Large intestine (tissue), 3 donors: ENCODE data around the gene TSPAN15. TPM values are rescaled to one million over a fixed set of nuclear protein-coding genes. Genes with fewer than 3 reads are reported as not detected.

ENCODE experiments used
- DNase-seq, 2 donors: peaks; one replicate each; pipeline versions ENCODE4 v3.0.0 to v3.0.0-alpha.2; 2013
- H3K27ac ChIP-seq: one replicate; pipeline ENCODE4 v1.5.1; 2013; ENCODE audit warnings: low read length
- H3K27me3 ChIP-seq: 2 replicates; pipeline ENCODE4 v1.6.1; 2013; ENCODE audit warnings: low read length; ENCODE audit not compliant: control insufficient read depth, insufficient read depth
- H3K36me3 ChIP-seq: 2 replicates; pipeline ENCODE4 v1.6.1; 2013; ENCODE audit warnings: low read length; ENCODE audit not compliant: control insufficient read depth, insufficient read depth
- H3K4me1 ChIP-seq: one replicate; pipeline ENCODE4 v1.6.1; 2013; ENCODE audit warnings: low read length; ENCODE audit not compliant: control insufficient read depth, insufficient read depth
- H3K4me3 ChIP-seq: one replicate; pipeline ENCODE4 v1.5.1; 2013; ENCODE audit warnings: low read length
- H3K9me3 ChIP-seq: one replicate; pipeline ENCODE4 v1.6.1; 2013; ENCODE audit warnings: mild to moderate bottlenecking, low read depth, low read length, moderate library complexity; ENCODE audit not compliant: control insufficient read depth
- WGBS: methylation state at CpG from one replicate; pipeline ENCODE4 v1.1.5; 2013; ENCODE audit warnings: low lambda C conversion rate; ENCODE audit not compliant: insufficient coverage; 5-methylcytosine and 5-hydroxymethylcytosine counted together
- polyA plus RNA-seq: library from polyadenylated mRNA; unstranded; fragments of 120-200 nt; gene quantifications from one replicate; pipeline ENCODE4 v1.2.1, GENCODE V29; 2013

The TSPAN15 gene
- polyA plus RNA-seq, 1 donor = 37.9 TPM

- H3K27ac ChIP-seq = no peak overlapping the region
- DNase-seq = no peak
Measured at GRCh38 chr10:69428165-69428564, 23.1 kb upstream of the TSPAN15 start.

GRCh38 chr10:69434169-69434568, 17.1 kb upstream of the TSPAN15 start:
- Histone ChIP-seq H3K27ac (no peak overlapping the region), H3K4me3 (no peak overlapping the region), H3K27me3 (no peaks in the 10 kb centered on the region), H3K9me3 (peaks cover 3% of the 10 kb centered on the region), H3K4me1 (peaks cover 12% of the 10 kb centered on the region), H3K36me3 (no peaks in the 10 kb centered on the region)
- 100% methylated on average over 1 of the region's 2 CpGs for WGBS
- peak in 1 of 2 donors; percentile 61 for DNase-seq

More at GRCh38 chr10:69428165-69428564, 23.1 kb upstream of the TSPAN15 start:
- H3K4me3 ChIP-seq = no peak overlapping the region
- WGBS = no CpG with 5 or more reads among the region's 8 CpGs
- no peaks in the 10 kb centered on the region for H3K36me3 ChIP-seq
- peaks cover 26% of the 10 kb centered on the region for H3K4me1 ChIP-seq
- no peaks in the 10 kb centered on the region for H3K27me3 ChIP-seq
- H3K9me3 ChIP-seq = no peaks in the 10 kb centered on the region

DNA sequence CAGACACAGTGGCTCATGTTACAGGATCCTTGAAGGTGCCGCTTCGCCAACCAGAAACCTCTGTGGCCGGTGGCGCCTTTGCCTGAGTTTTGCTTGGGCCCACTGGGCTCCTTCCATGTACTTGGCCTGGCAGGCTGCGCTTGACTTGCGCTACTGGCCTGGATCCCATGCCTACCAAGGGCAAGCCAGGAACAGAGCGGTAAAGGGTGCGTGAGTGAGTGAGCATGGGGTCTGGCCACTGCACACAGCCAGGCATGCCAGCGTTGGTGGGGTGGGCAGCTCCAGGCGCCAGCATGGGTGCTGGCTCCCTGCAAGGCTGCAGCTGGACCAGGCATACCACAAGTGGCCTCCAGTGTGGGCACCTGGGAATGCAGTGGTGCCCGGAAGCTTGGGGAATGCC, 16.3 kb upstream of the TSPAN15 start:
- H3K4me1 ChIP-seq = peaks cover 18% of the 10 kb centered on the region
- WGBS = no CpG with 5 or more reads among the region's 11 CpGs
- no peak for DNase-seq
- H3K4me3 ChIP-seq = no peak overlapping the region
- H3K27me3 ChIP-seq = no peaks in the 10 kb centered on the region
- peaks cover 3% of the 10 kb centered on the region for H3K9me3 ChIP-seq
- no peak overlapping the region for H3K27ac ChIP-seq
- no peaks in the 10 kb centered on the region for H3K36me3 ChIP-seq

DNA sequence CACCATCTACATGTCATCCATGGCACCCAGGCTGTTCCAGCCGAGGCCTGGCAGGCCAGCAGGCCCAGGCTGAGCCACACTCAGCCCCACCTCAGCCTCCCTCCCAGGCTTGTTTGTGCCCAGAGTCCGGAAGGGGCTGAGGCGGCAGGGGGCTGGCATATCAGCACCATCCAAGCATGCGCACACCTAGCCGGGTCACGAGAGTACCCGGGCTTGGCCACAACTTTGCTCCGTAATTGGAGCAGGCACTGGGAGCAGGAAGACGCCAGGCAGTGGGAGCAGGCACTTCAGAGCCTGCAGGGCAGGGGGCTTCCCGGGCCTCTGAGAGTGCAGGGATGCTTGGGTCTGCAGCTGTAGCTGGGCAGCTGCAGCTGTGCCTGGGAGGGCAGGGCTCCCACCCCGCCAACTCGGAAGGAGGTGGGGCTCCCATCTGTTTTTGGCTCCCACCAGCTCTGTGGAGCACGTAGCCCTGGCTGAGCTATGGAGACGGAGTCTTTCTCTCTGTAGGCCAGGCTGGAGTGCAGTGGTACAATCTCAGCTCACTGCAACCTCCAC, 15.2 kb upstream of the TSPAN15 start:
- no peak for DNase-seq
- no peaks in the 10 kb centered on the region for H3K36me3 ChIP-seq
- H3K4me1 ChIP-seq = peaks cover 28% of the 10 kb centered on the region
- H3K27me3 ChIP-seq = no peaks in the 10 kb centered on the region
- H3K4me3 ChIP-seq = no peak overlapping the region
- WGBS = no CpG with 5 or more reads among the region's 14 CpGs
- H3K9me3 ChIP-seq = peaks cover 3% of the 10 kb centered on the region
- no peak overlapping the region for H3K27ac ChIP-seq

DNA sequence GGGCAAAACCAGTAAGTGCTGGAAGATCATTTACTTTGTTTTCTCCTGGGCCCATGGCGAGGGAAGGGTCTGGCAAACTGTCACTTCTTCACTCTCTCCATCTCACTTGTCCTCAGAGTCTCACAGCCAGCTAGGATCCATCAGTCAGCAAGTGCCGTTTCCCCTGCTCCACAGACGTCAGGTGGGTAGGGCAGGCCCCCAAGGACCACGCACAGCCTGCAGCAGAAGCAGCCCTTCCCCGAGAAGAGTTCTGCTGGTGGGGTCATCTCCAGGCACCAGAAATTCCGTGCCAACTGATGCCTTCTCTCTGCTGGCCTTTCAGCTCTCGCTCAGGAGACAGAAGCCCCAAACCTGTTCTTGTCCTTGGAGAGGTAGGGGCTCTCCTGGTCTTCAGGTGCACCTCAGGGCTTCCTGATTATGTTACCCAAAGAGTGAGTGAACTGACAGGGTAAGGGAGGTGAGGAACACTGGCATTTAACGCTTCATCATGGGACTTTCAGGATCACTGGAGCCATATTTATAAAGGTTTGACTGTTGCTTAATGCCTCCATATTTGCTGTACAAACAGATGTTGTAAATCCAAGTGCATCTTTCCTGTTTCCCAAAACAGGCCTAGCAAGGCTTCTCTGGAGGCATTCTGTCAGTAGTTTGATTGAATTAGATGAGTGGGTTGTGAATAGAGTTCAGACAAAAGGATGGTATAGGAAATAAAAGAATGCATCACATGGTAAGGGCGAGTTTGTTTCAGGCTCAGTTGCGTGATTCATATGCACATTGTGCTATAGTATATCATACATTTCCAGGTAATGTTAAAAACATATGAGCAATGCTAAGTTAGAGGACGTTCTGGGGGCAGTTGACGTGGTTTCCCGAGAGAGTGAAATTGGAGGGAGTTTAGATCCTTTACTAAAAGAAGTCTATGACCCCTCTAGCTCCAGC, 13.7 kb upstream of the TSPAN15 start:
- Histone ChIP-seq H3K27me3 (no peaks in the 10 kb centered on the region), H3K4me3 (no peak overlapping the region), H3K4me1 (peaks cover 28% of the 10 kb centered on the region), H3K9me3 (peaks cover 3% of the 10 kb centered on the region), H3K27ac (peak overlapping the region; percentile 84), H3K36me3 (no peaks in the 10 kb centered on the region)
- WGBS = 100% methylated on average over 1 of the region's 13 CpGs
- DNase-seq = no peak

GRCh38 chr10:69438536-69439349, 12.5 kb upstream of the TSPAN15 start:
- WGBS = 19% methylated on average over 4 of the region's 10 CpGs
- H3K36me3 ChIP-seq = no peaks in the 10 kb centered on the region
- no peaks in the 10 kb centered on the region for H3K27me3 ChIP-seq
- peaks cover 3% of the 10 kb centered on the region for H3K9me3 ChIP-seq
- DNase-seq = peak in 1 of 2 donors; percentile 78
- H3K4me3 ChIP-seq = no peak overlapping the region
- peaks cover 28% of the 10 kb centered on the region for H3K4me1 ChIP-seq
- peak overlapping the region; percentile 84 for H3K27ac ChIP-seq

DNA sequence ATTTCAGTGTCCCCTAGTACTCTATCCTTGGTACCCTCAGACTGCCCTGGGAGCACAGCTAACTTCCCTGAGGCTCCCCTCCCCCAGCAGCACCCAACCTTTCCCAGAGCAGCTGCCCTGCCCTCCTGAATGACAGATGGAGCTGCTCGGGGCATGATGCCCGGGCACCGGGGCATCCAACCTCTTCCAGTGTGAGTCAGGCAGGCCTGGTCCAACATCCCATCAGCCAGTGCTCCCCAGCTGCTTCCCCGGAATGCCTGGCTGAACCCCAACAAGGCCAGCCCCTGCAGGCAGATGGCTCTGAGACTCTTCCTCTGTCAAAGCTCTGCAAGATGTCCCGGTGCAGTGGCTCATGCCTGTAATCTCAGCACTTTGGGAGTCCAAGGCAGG, 11.9 kb upstream of the TSPAN15 start:
- Histone ChIP-seq H3K4me1 (peaks cover 28% of the 10 kb centered on the region), H3K4me3 (no peak overlapping the region), H3K9me3 (peaks cover 3% of the 10 kb centered on the region), H3K27ac (peak overlapping the region; percentile 84), H3K27me3 (no peaks in the 10 kb centered on the region), H3K36me3 (no peaks in the 10 kb centered on the region)
- DNase-seq = no peak
- WGBS = no CpG with 5 or more reads among the region's 5 CpGs

GRCh38 chr10:69439813-69440506, 11.3 kb upstream of the TSPAN15 start:
- peak; percentile 82 to 89 for DNase-seq
- no peaks in the 10 kb centered on the region for H3K36me3 ChIP-seq
- WGBS = no CpG with 5 or more reads among the region's 5 CpGs

GRCh38 chr10:69443354-69443753, 7.9 kb upstream of the TSPAN15 start:
- DNase-seq = no peak
- Histone ChIP-seq H3K36me3 (no peaks in the 10 kb centered on the region), H3K4me1 (peaks cover 22% of the 10 kb centered on the region), H3K27ac (no peak overlapping the region), H3K4me3 (no peak overlapping the region), H3K27me3 (no peaks in the 10 kb centered on the region), H3K9me3 (no peaks in the 10 kb centered on the region)
- 90% methylated on average over 1 of the region's 1 CpG for WGBS

More at GRCh38 chr10:69439813-69440506, 11.3 kb upstream of the TSPAN15 start:
- H3K4me3 ChIP-seq = no peak overlapping the region
- H3K27ac ChIP-seq = peak overlapping the region; percentile 84
- H3K27me3 ChIP-seq = no peaks in the 10 kb centered on the region
- peaks cover 28% of the 10 kb centered on the region for H3K4me1 ChIP-seq
- peaks cover 2% of the 10 kb centered on the region for H3K9me3 ChIP-seq

GRCh38 chr10:69445041-69445440, 6.2 kb upstream of the TSPAN15 start:
- WGBS = 90% methylated on average over 2 of the region's 4 CpGs
- Histone ChIP-seq H3K27me3 (no peaks in the 10 kb centered on the region), H3K4me3 (no peak overlapping the region), H3K27ac (no peak overlapping the region), H3K9me3 (no peaks in the 10 kb centered on the region), H3K4me1 (peaks cover 18% of the 10 kb centered on the region), H3K36me3 (no peaks in the 10 kb centered on the region)
- DNase-seq = no peak
